ENCODE results near the gene ASCC1. TPM values are rescaled to one million over a fixed set of nuclear protein-coding genes. Genes with fewer than 3 reads are reported as not detected.
A peak's percentile ranks its signal among the peaks of the same experiment; 100 is the strongest.

The ASCC1 gene
- total and polyA plus RNA-seq, 9 donors = 16.2 to 33.0 (median 24.9) TPM

GRCh38 chr10:72087392-72087968 is 128.6 kb downstream of the ASCC1 start:
- Histone ChIP-seq H3K4me3 (ENCODE audit: low read length) (peak overlapping the region; percentile 40), H3K36me3 (ENCODE audit: control insufficient read depth, insufficient read depth, low read length) (peaks cover 3% of the 10 kb centered on the region), H3K27ac (ENCODE audit: low read length) (no peak overlapping the region), H3K9me3 (replicated peaks; ENCODE audit: control insufficient read depth, low read depth, low read length) (no peaks in the 10 kb centered on the region), H3K27me3 (ENCODE audit: control insufficient read depth, insufficient read depth, low read length) (peaks cover 44% of the 10 kb centered on the region), H3K4me1 (ENCODE audit: control insufficient read depth, insufficient read depth, low read length) (peaks cover 30% of the 10 kb centered on the region)
- DNase-seq = no peak
- WGBS (ENCODE audit: insufficient coverage) = under 1% methylated on average over 41 of the region's 50 CpGs

GRCh38 chr10:72086466-72087391 is 129.3 kb downstream of the ASCC1 start:
- peaks cover 44% of the 10 kb centered on the region for H3K27me3 ChIP-seq (ENCODE audit: control insufficient read depth, insufficient read depth, low read length)
- peaks cover 30% of the 10 kb centered on the region for H3K4me1 ChIP-seq (ENCODE audit: control insufficient read depth, insufficient read depth, low read length)
- H3K4me3 ChIP-seq (ENCODE audit: low read length) = peak overlapping the region; percentile 27
- no peaks in the 10 kb centered on the region for H3K9me3 ChIP-seq (replicated peaks; ENCODE audit: control insufficient read depth, low read depth, low read length)
- 22% methylated on average over 53 of the region's 61 CpGs for WGBS (ENCODE audit: insufficient coverage)
- DNase-seq = peak; percentile 27
- no peaks in the 10 kb centered on the region for H3K36me3 ChIP-seq (ENCODE audit: control insufficient read depth, insufficient read depth, low read length)
- H3K27ac ChIP-seq (ENCODE audit: low read length) = no peak overlapping the region

GRCh38 chr10:72085864-72086465 is 130.1 kb downstream of the ASCC1 start:
- DNase-seq = no peak
- no CpG with 5 or more reads among the region's 1 CpG for WGBS (ENCODE audit: insufficient coverage)
- H3K9me3 ChIP-seq (replicated peaks; ENCODE audit: control insufficient read depth, low read depth, low read length) = no peaks in the 10 kb centered on the region
- H3K27me3 ChIP-seq (ENCODE audit: control insufficient read depth, insufficient read depth, low read length) = peaks cover 44% of the 10 kb centered on the region
- peaks cover 31% of the 10 kb centered on the region for H3K4me1 ChIP-seq (ENCODE audit: control insufficient read depth, insufficient read depth, low read length)
- no peak overlapping the region for H3K4me3 ChIP-seq (ENCODE audit: low read length)
- no peak overlapping the region for H3K27ac ChIP-seq (ENCODE audit: low read length)
- H3K36me3 ChIP-seq (ENCODE audit: control insufficient read depth, insufficient read depth, low read length) = no peaks in the 10 kb centered on the region

- peaks cover 44% of the 10 kb centered on the region for H3K27me3 ChIP-seq (ENCODE audit: control insufficient read depth, insufficient read depth, low read length)
- no peak for DNase-seq
- no peak overlapping the region for H3K27ac ChIP-seq (ENCODE audit: low read length)
- H3K4me1 ChIP-seq (ENCODE audit: control insufficient read depth, insufficient read depth, low read length) = peaks cover 35% of the 10 kb centered on the region
- no peaks in the 10 kb centered on the region for H3K36me3 ChIP-seq (ENCODE audit: control insufficient read depth, insufficient read depth, low read length)
- 92% methylated on average over 2 of the region's 6 CpGs for WGBS (ENCODE audit: insufficient coverage)
- no peak overlapping the region for H3K4me3 ChIP-seq (ENCODE audit: low read length)
- H3K9me3 ChIP-seq (replicated peaks; ENCODE audit: control insufficient read depth, low read depth, low read length) = no peaks in the 10 kb centered on the region
Measured at GRCh38 chr10:72085166-72085565, 130.9 kb downstream of the ASCC1 start.

GRCh38 chr10:72083790-72084459 is 132.2 kb downstream of the ASCC1 start:
- H3K27me3 ChIP-seq (ENCODE audit: control insufficient read depth, insufficient read depth, low read length) = peaks cover 37% of the 10 kb centered on the region
- H3K4me3 ChIP-seq (ENCODE audit: low read length) = no peak overlapping the region
- H3K27ac ChIP-seq (ENCODE audit: low read length) = no peak overlapping the region
- DNase-seq = no peak
- H3K36me3 ChIP-seq (ENCODE audit: control insufficient read depth, insufficient read depth, low read length) = no peaks in the 10 kb centered on the region
- 83% methylated on average over 11 of the region's 16 CpGs for WGBS (ENCODE audit: insufficient coverage)
- H3K4me1 ChIP-seq (ENCODE audit: control insufficient read depth, insufficient read depth, low read length) = peaks cover 33% of the 10 kb centered on the region
- no peaks in the 10 kb centered on the region for H3K9me3 ChIP-seq (replicated peaks; ENCODE audit: control insufficient read depth, low read depth, low read length)

GRCh38 chr10:72082856-72083789 is 133.0 kb downstream of the ASCC1 start:
- no peak overlapping the region for H3K27ac ChIP-seq (ENCODE audit: low read length)
- no peak for DNase-seq
- H3K9me3 ChIP-seq (replicated peaks; ENCODE audit: control insufficient read depth, low read depth, low read length) = no peaks in the 10 kb centered on the region
- 79% methylated on average over 3 of the region's 6 CpGs for WGBS (ENCODE audit: insufficient coverage)
- H3K4me1 ChIP-seq (ENCODE audit: control insufficient read depth, insufficient read depth, low read length) = peaks cover 25% of the 10 kb centered on the region
- H3K27me3 ChIP-seq (ENCODE audit: control insufficient read depth, insufficient read depth, low read length) = peaks cover 29% of the 10 kb centered on the region
- H3K4me3 ChIP-seq (ENCODE audit: low read length) = no peak overlapping the region
- no peaks in the 10 kb centered on the region for H3K36me3 ChIP-seq (ENCODE audit: control insufficient read depth, insufficient read depth, low read length)

GRCh38 chr10:72081772-72082590 is 134.1 kb downstream of the ASCC1 start:
- Histone ChIP-seq H3K9me3 (replicated peaks; ENCODE audit: control insufficient read depth, low read depth, low read length) (no peaks in the 10 kb centered on the region), H3K4me3 (ENCODE audit: low read length) (no peak overlapping the region), H3K27ac (ENCODE audit: low read length) (no peak overlapping the region), H3K27me3 (ENCODE audit: control insufficient read depth, insufficient read depth, low read length) (peaks cover 17% of the 10 kb centered on the region), H3K36me3 (ENCODE audit: control insufficient read depth, insufficient read depth, low read length) (no peaks in the 10 kb centered on the region), H3K4me1 (ENCODE audit: control insufficient read depth, insufficient read depth, low read length) (peaks cover 15% of the 10 kb centered on the region)
- WGBS (ENCODE audit: insufficient coverage) = 85% methylated on average over 4 of the region's 14 CpGs
- DNase-seq = no peak

GRCh38 chr10:72081210-72081609 is 134.9 kb downstream of the ASCC1 start:
- 81% methylated on average over 6 of the region's 9 CpGs for WGBS (ENCODE audit: insufficient coverage)
- Histone ChIP-seq H3K36me3 (ENCODE audit: control insufficient read depth, insufficient read depth, low read length) (no peaks in the 10 kb centered on the region), H3K4me3 (ENCODE audit: low read length) (no peak overlapping the region), H3K4me1 (ENCODE audit: control insufficient read depth, insufficient read depth, low read length) (peaks cover 8% of the 10 kb centered on the region), H3K9me3 (replicated peaks; ENCODE audit: control insufficient read depth, low read depth, low read length) (no peaks in the 10 kb centered on the region), H3K27ac (ENCODE audit: low read length) (no peak overlapping the region), H3K27me3 (ENCODE audit: control insufficient read depth, insufficient read depth, low read length) (peaks cover 9% of the 10 kb centered on the region)
- no peak for DNase-seq
